Fibroblast of lung (primary cell): ENCODE results near the gene MYO3B.

Experiments used
- CTCF ChIP-seq, 2 donors: IDR thresholded peaks in 1 of 2; conservative IDR thresholded peaks in 1 of 2; 1 replicate in 1 of 2; 2 replicates in 1 of 2; pipeline ENCODE4 v1.5.1; 2011 to 2012; ENCODE audit warnings: low read length in 2 of 2, control low read depth in 1 of 2, inconsistent platforms in 1 of 2, low read depth in 1 of 2, mild to moderate bottlenecking in 1 of 2
- EZH2 ChIP-seq: IDR thresholded peaks from 2 replicates; pipeline ENCODE4 v1.5.1; 2012; ENCODE audit warnings: low read length, control low read depth, mild to moderate bottlenecking; ENCODE audit errors: missing control alignments

GRCh38 chr2:170579511-170579910 is 401.6 kb downstream of the MYO3B start:
- no peak for TF ChIP-seq CTCF (conservative IDR thresholded peaks at IDR 0.05 in 1 of 2, IDR thresholded peaks at IDR 0.05 in 1 of 2; ENCODE audit: low read depth in 1 of 2, low read length in 2 of 2)
- no peak for TF ChIP-seq EZH2
